Epithelial cell of proximal tubule (primary cell): ENCODE measurements around the gene ANAPC5. TPM values are rescaled to one million over a fixed set of nuclear protein-coding genes. Genes with fewer than 3 reads are reported as not detected.
"Not testable (repeated sequence)": the region's sequence is repeated elsewhere in the genome, so short reads cannot be mapped to it uniquely, and the experiment has no call there.

Source experiments
- DNase-seq: peaks from one replicate; pipeline ENCODE4 v3.0.0-alpha.2; 2011; ENCODE audit warnings: low read depth
- H3K4me3 ChIP-seq: 2 replicates; pipeline ENCODE4 v1.5.1; 2011; ENCODE audit warnings: low read depth, mild to moderate bottlenecking, low read length
- CTCF ChIP-seq: conservative IDR thresholded peaks from 2 replicates; pipeline ENCODE4 v1.5.1; 2012; ENCODE audit warnings: low read depth, mild to moderate bottlenecking, low read length
- total RNA-seq: library from RNA; depleted of rRNA; stranded (reverse); fragments of >200 nt; gene quantifications from 2 replicates; pipeline ENCODE4 v1.2.3, GENCODE V29; 2015

Gene ANAPC5
- total RNA-seq, 1 donor from 2014 or later: 79.7 TPM

GRCh38 chr12:121284551-121285390 lies 67.4 kb downstream of the ANAPC5 start:
- TF ChIP-seq CTCF: no peak
- no peak for DNase-seq
- H3K4me3 ChIP-seq: no peak overlapping the region

GRCh38 chr12:121283841-121284240 lies 68.4 kb downstream of the ANAPC5 start:
- DNase-seq: no peak
- H3K4me3 ChIP-seq: no peak overlapping the region
- TF ChIP-seq CTCF: no peak

- no peak for DNase-seq
- TF ChIP-seq CTCF: no peak
- H3K4me3 ChIP-seq: no peak overlapping the region
Observed at GRCh38 chr12:121283388-121283787, 68.8 kb downstream of the ANAPC5 start.

GRCh38 chr12:121282910-121283309 lies 69.3 kb downstream of the ANAPC5 start:
- not testable (repeated sequence) for DNase-seq, H3K4me3 ChIP-seq

- no peak overlapping the region for H3K4me3 ChIP-seq
- TF ChIP-seq CTCF: no peak
- DNase-seq: no peak
Observed at GRCh38 chr12:121282072-121282742, 70.0 kb downstream of the ANAPC5 start.

- not testable (repeated sequence) for H3K4me3 ChIP-seq, DNase-seq
Observed at GRCh38 chr12:121281116-121281515, 71.1 kb downstream of the ANAPC5 start.

- H3K4me3 ChIP-seq, DNase-seq: not testable (repeated sequence)
Observed at GRCh38 chr12:121280531-121280930, 71.7 kb downstream of the ANAPC5 start.

GRCh38 chr12:121279507-121279915 lies 72.7 kb downstream of the ANAPC5 start:
- DNase-seq: no peak
- TF ChIP-seq CTCF: no peak
- H3K4me3 ChIP-seq: no peak overlapping the region
